ENCODE results near the gene FGFR3. TPM values are rescaled to one million over a fixed set of nuclear protein-coding genes. Genes with fewer than 3 reads are reported as not detected.

The FGFR3 gene
- total RNA-seq, 2 experiments from 2014 or later: not detected

DNA sequence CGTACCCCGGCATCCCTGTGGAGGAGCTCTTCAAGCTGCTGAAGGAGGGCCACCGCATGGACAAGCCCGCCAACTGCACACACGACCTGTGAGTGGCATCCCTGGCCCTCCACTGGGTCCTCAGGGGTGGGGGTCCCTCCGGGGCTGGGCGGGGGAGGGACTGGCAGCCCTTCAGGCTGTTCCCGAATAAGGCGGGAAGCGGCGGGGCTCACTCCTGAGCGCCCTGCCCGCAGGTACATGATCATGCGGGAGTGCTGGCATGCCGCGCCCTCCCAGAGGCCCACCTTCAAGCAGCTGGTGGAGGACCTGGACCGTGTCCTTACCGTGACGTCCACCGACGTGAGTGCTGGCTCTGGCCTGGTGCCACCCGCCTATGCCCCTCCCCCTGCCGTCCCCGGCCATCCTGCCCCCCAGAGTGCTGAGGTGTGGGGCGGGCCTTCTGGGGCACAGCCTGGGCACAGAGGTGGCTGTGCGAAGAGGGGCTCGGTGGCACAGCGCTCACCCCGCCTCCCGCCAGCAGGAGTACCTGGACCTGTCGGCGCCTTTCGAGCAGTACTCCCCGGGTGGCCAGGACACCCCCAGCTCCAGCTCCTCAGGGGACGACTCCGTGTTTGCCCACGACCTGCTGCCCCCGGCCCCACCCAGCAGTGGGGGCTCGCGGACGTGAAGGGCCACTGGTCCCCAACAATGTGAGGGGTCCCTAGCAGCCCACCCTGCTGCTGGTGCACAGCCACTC, 13.7 kb downstream of the FGFR3 start:
- CTCF ChIA-PET (ENCODE audit: unreplicated experiment): no interaction called here
- H3K9me2 ChIP-seq (ENCODE audit: insufficient read depth, low read length): no peaks in the 10 kb centered on the region
- BruUV-seq (replicated peaks): no TSS peak
- no peaks in the 10 kb centered on the region for H3K9me3 ChIP-seq (ENCODE audit: low read length)
- no peak for TF ChIP-seq EZH2phosphoT487 (IDR thresholded peaks at IDR 0.05; ENCODE audit: borderline replicate concordance, low read depth, low read length)
- TF ChIP-seq, protein P1, sequence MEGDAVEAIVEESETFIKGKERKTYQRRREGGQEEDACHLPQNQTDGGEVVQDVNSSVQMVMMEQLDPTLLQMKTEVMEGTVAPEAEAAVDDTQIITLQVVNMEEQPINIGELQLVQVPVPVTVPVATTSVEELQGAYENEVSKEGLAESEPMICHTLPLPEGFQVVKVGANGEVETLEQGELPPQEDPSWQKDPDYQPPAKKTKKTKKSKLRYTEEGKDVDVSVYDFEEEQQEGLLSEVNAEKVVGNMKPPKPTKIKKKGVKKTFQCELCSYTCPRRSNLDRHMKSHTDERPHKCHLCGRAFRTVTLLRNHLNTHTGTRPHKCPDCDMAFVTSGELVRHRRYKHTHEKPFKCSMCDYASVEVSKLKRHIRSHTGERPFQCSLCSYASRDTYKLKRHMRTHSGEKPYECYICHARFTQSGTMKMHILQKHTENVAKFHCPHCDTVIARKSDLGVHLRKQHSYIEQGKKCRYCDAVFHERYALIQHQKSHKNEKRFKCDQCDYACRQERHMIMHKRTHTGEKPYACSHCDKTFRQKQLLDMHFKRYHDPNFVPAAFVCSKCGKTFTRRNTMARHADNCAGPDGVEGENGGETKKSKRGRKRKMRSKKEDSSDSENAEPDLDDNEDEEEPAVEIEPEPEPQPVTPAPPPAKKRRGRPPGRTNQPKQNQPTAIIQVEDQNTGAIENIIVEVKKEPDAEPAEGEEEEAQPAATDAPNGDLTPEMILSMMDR (conservative IDR thresholded peaks at IDR 0.05; ENCODE audit: low read length): no peak
- no peak overlapping the region for H2AFZ ChIP-seq (ENCODE audit: low read length)
- POLR2A ChIA-PET: no interaction called here
- H3K79me2 ChIP-seq (ENCODE audit: insufficient read depth, low read depth, low read length): no peaks in the 10 kb centered on the region
- no peak overlapping the region for H3K4me2 ChIP-seq (ENCODE audit: low read length)
- H3K4me3 ChIP-seq (ENCODE audit: low read depth, low read length, poor library complexity, severe bottlenecking): no peak overlapping the region
- DNase-seq (ENCODE audit: low spot score): no peak
- intact Hi-C loops (cut with micrococcal nuclease; ENCODE audit: unreplicated experiment): no loop called here
- no peak overlapping the region for H3K27ac ChIP-seq (ENCODE audit: low read depth, low read length, poor library complexity, severe bottlenecking)
- H3K36me3 ChIP-seq (ENCODE audit: insufficient read depth, low read length): no peaks in the 10 kb centered on the region
- no peaks in the 10 kb centered on the region for H4K20me1 ChIP-seq (ENCODE audit: insufficient read depth, low read length)
- peaks cover 5% of the 10 kb centered on the region for H3K4me1 ChIP-seq (ENCODE audit: insufficient read depth, low read length, poor library complexity, severe bottlenecking)

DNA sequence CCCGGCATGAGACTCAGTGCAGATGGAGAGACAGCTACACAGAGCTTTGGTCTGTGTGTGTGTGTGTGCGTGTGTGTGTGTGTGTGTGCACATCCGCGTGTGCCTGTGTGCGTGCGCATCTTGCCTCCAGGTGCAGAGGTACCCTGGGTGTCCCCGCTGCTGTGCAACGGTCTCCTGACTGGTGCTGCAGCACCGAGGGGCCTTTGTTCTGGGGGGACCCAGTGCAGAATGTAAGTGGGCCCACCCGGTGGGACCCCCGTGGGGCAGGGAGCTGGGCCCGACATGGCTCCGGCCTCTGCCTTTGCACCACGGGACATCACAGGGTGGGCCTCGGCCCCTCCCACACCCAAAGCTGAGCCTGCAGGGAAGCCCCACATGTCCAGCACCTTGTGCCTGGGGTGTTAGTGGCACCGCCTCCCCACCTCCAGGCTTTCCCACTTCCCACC, 14.3 kb downstream of the FGFR3 start:
- CTCF ChIA-PET (ENCODE audit: unreplicated experiment): no interaction called here
- TF ChIP-seq, protein P1 (conservative IDR thresholded peaks at IDR 0.05; ENCODE audit: low read length): no peak
- no peak for TF ChIP-seq EZH2phosphoT487 (IDR thresholded peaks at IDR 0.05; ENCODE audit: borderline replicate concordance, low read depth, low read length)
- Histone ChIP-seq H3K4me1 (ENCODE audit: insufficient read depth, low read length, poor library complexity, severe bottlenecking) (peaks cover 5% of the 10 kb centered on the region), H4K20me1 (ENCODE audit: insufficient read depth, low read length) (no peaks in the 10 kb centered on the region), H3K79me2 (ENCODE audit: insufficient read depth, low read depth, low read length) (no peaks in the 10 kb centered on the region), H3K9me3 (ENCODE audit: low read length) (no peaks in the 10 kb centered on the region), H3K9me2 (ENCODE audit: insufficient read depth, low read length) (no peaks in the 10 kb centered on the region), H3K4me3 (ENCODE audit: low read depth, low read length, poor library complexity, severe bottlenecking) (no peak overlapping the region), H3K36me3 (ENCODE audit: insufficient read depth, low read length) (peaks cover 1% of the 10 kb centered on the region; the same call in 1 of the 2 replicates), H2AFZ (ENCODE audit: low read length) (no peak overlapping the region), H3K4me2 (ENCODE audit: low read length) (no peak overlapping the region), H3K27ac (ENCODE audit: low read depth, low read length, poor library complexity, severe bottlenecking) (no peak overlapping the region)
- intact Hi-C loops (cut with micrococcal nuclease; ENCODE audit: unreplicated experiment): no loop called here
- no TSS peak for BruUV-seq (replicated peaks)
- POLR2A ChIA-PET: no interaction called here
- peak; percentile 64 for DNase-seq (ENCODE audit: low spot score)

DNA sequence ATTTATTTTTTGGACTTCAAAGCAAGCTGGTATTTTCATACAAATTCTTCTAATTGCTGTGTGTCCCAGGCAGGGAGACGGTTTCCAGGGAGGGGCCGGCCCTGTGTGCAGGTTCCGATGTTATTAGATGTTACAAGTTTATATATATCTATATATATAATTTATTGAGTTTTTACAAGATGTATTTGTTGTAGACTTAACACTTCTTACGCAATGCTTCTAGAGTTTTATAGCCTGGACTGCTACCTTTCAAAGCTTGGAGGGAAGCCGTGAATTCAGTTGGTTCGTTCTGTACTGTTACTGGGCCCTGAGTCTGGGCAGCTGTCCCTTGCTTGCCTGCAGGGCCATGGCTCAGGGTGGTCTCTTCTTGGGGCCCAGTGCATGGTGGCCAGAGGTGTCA, 15.3 kb downstream of the FGFR3 start:
- intact Hi-C loops (cut with micrococcal nuclease; ENCODE audit: unreplicated experiment): no loop called here
- H3K9me2 ChIP-seq (ENCODE audit: insufficient read depth, low read length): no peaks in the 10 kb centered on the region
- H2AFZ ChIP-seq (ENCODE audit: low read length): no peak overlapping the region
- ChIA-PET CTCF (ENCODE audit: unreplicated experiment) (no interaction called here), POLR2A (no interaction called here)
- no peaks in the 10 kb centered on the region for H4K20me1 ChIP-seq (ENCODE audit: insufficient read depth, low read length)
- peaks cover 5% of the 10 kb centered on the region; the same call in 1 of the 2 replicates for H3K36me3 ChIP-seq (ENCODE audit: insufficient read depth, low read length)
- H3K4me2 ChIP-seq (ENCODE audit: low read length): no peak overlapping the region
- no peak overlapping the region for H3K27ac ChIP-seq (ENCODE audit: low read depth, low read length, poor library complexity, severe bottlenecking)
- peaks cover 5% of the 10 kb centered on the region for H3K4me1 ChIP-seq (ENCODE audit: insufficient read depth, low read length, poor library complexity, severe bottlenecking)
- H3K79me2 ChIP-seq (ENCODE audit: insufficient read depth, low read depth, low read length): no peaks in the 10 kb centered on the region
- no peak for TF ChIP-seq EZH2phosphoT487 (IDR thresholded peaks at IDR 0.05; ENCODE audit: borderline replicate concordance, low read depth, low read length)
- TF ChIP-seq, protein P1 (conservative IDR thresholded peaks at IDR 0.05; ENCODE audit: low read length): no peak
- H3K9me3 ChIP-seq (ENCODE audit: low read length): no peaks in the 10 kb centered on the region
- BruUV-seq (replicated peaks): no TSS peak
- DNase-seq (ENCODE audit: low spot score): no peak
- H3K4me3 ChIP-seq (ENCODE audit: low read depth, low read length, poor library complexity, severe bottlenecking): no peak overlapping the region

All from OCI-LY7 (cell line).